ENCODE data around the gene PPP1R36.

DNA sequence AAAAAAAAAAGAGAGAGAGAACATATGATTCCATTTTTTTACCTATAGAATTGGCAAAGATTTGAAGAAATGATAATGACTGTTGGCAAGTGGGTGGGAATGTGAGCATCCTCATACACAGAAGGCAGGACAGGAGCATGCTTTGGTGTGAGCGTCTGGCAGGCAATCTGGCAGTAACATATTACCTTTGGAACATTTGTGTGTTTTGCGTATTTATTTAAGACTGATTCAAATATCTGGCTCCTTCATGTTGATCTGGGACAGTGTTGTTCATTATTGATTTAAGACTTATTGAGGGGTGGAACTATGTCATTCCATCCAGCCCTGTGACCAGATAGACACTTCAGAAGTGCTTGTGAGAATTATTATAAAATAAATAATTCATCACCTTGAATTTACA lies 53.1 kb downstream of the PPP1R36 start:
- TF ChIP-seq, protein P1, sequence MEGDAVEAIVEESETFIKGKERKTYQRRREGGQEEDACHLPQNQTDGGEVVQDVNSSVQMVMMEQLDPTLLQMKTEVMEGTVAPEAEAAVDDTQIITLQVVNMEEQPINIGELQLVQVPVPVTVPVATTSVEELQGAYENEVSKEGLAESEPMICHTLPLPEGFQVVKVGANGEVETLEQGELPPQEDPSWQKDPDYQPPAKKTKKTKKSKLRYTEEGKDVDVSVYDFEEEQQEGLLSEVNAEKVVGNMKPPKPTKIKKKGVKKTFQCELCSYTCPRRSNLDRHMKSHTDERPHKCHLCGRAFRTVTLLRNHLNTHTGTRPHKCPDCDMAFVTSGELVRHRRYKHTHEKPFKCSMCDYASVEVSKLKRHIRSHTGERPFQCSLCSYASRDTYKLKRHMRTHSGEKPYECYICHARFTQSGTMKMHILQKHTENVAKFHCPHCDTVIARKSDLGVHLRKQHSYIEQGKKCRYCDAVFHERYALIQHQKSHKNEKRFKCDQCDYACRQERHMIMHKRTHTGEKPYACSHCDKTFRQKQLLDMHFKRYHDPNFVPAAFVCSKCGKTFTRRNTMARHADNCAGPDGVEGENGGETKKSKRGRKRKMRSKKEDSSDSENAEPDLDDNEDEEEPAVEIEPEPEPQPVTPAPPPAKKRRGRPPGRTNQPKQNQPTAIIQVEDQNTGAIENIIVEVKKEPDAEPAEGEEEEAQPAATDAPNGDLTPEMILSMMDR (IDR thresholded peaks at IDR 0.05 in 4 of 5, conservative IDR thresholded peaks at IDR 0.05 in 1 of 5): no peak
- TF ChIP-seq POLR2A (IDR thresholded peaks at IDR 0.05): no peak

All from gastrocnemius medialis (tissue), 4 donors.